ENCODE results near the gene DUSP16. TPM values are rescaled to one million over a fixed set of nuclear protein-coding genes. Genes with fewer than 3 reads are reported as not detected.

DUSP16 gene
- total RNA-seq, 1 experiment from 2014 or later, result 63.9 TPM

DNA sequence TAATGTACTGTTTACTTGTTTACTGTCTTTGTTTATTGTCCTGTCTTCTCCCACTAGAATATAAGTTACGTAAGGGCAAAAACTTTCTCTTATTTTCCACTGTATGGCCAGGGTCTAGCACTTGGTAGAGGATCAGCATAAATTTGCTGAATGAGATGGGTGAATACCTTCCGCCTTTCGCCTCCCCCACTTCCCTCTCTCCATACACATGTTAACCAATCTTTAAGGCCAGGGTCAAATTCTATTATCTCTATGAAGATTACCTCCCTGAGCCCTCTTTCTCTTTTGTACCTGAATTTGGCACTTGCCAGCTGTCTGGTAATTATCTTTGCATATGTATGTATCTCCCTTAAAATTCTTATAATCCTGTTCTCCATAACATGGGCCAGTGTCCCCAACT is 4.9 kb downstream of the DUSP16 start:
- POLR2A ChIA-PET, result no interaction called here
- BruUV-seq (replicated peaks), result no TSS peak
- Histone ChIP-seq H3K9me3 (no peaks in the 10 kb centered on the region), H3K4me3 (ENCODE audit: low read depth, low read length) (no peak overlapping the region), H3K36me3 (ENCODE audit: control insufficient read depth, insufficient read depth, low read length) (no peaks in the 10 kb centered on the region; the same call in 1 of the 2 replicates), H3K4me1 (peaks cover 23% of the 10 kb centered on the region), H3K27me3 (replicated peaks; ENCODE audit: control insufficient read depth, insufficient read depth, low read length) (no peaks in the 10 kb centered on the region)
- intact Hi-C loops (cut with micrococcal nuclease; ENCODE audit: unreplicated experiment), result no loop called here
- CTCF ChIA-PET, result no interaction called here
- Mint-ChIP-seq H3K4me3 (ENCODE audit: unreplicated experiment) (no peak overlapping the region), H3K27me3 (ENCODE audit: insufficient read depth, unreplicated experiment) (no peaks in the 10 kb centered on the region), H3K4me1 (ENCODE audit: low read depth, unreplicated experiment) (peaks cover 35% of the 10 kb centered on the region), H3K9me3 (ENCODE audit: unreplicated experiment) (no peaks in the 10 kb centered on the region), H3K36me3 (ENCODE audit: insufficient read depth, unreplicated experiment) (peaks cover 64% of the 10 kb centered on the region), H3K27ac (ENCODE audit: unreplicated experiment) (peak overlapping the region; percentile 4)
- no peak for DNase-seq
- no peak for TF ChIP-seq CTCF (IDR thresholded peaks at IDR 0.05; ENCODE audit: insufficient read depth in 1 of 2, low read depth in 1 of 2, low read length in 1 of 2, severe bottlenecking in 1 of 2, unreplicated experiment in 1 of 2)

- peaks cover 34% of the 10 kb centered on the region for H3K4me1 Mint-ChIP-seq (ENCODE audit: low read depth, unreplicated experiment)
- intact Hi-C loops (cut with micrococcal nuclease; ENCODE audit: unreplicated experiment), result no loop called here
- peaks cover 23% of the 10 kb centered on the region for H3K4me1 ChIP-seq
- ChIA-PET POLR2A (interaction anchor here (0.6 to 1.0 kb wide), 3 partner anchors 152 to 247 kb away, joined by 3 to 4 read pairs (median 3); no protein-coding TSS in a partner anchor), CTCF (interaction anchor here (1.5 kb wide), 1 partner anchor 9 kb away, joined by 4 read pairs; no protein-coding TSS in a partner anchor)
- no peak overlapping the region for H3K4me3 Mint-ChIP-seq (ENCODE audit: unreplicated experiment)
- H3K27me3 Mint-ChIP-seq (ENCODE audit: insufficient read depth, unreplicated experiment), result no peaks in the 10 kb centered on the region
- no peaks in the 10 kb centered on the region for H3K27me3 ChIP-seq (replicated peaks; ENCODE audit: control insufficient read depth, insufficient read depth, low read length)
- BruUV-seq (replicated peaks), result no TSS peak
- H3K36me3 Mint-ChIP-seq (ENCODE audit: insufficient read depth, unreplicated experiment), result peaks cover 68% of the 10 kb centered on the region
- no peak overlapping the region for H3K4me3 ChIP-seq (ENCODE audit: low read depth, low read length)
- H3K27ac Mint-ChIP-seq (ENCODE audit: unreplicated experiment), result no peak overlapping the region
- H3K36me3 ChIP-seq (ENCODE audit: control insufficient read depth, insufficient read depth, low read length), result no peaks in the 10 kb centered on the region; the same call in 1 of the 2 replicates
- H3K9me3 ChIP-seq, result no peaks in the 10 kb centered on the region
- no peak for DNase-seq
- TF ChIP-seq CTCF (IDR thresholded peaks at IDR 0.05; ENCODE audit: insufficient read depth in 1 of 2, low read depth in 1 of 2, low read length in 1 of 2, severe bottlenecking in 1 of 2, unreplicated experiment in 1 of 2), result no peak
- no peaks in the 10 kb centered on the region for H3K9me3 Mint-ChIP-seq (ENCODE audit: unreplicated experiment)
These were observed 7.0 kb downstream of the DUSP16 start for GRCh38 chr12:12555656-12556055.

GRCh38 chr12:12553208-12553785 is 9.4 kb downstream of the DUSP16 start:
- BruUV-seq (replicated peaks), result no TSS peak
- TF ChIP-seq CTCF (IDR thresholded peaks at IDR 0.05; ENCODE audit: insufficient read depth in 1 of 2, low read depth in 1 of 2, low read length in 1 of 2, severe bottlenecking in 1 of 2, unreplicated experiment in 1 of 2), result no peak
- Mint-ChIP-seq H3K9me3 (ENCODE audit: unreplicated experiment) (no peaks in the 10 kb centered on the region), H3K27me3 (ENCODE audit: insufficient read depth, unreplicated experiment) (no peaks in the 10 kb centered on the region), H3K4me3 (ENCODE audit: unreplicated experiment) (no peak overlapping the region), H3K4me1 (ENCODE audit: low read depth, unreplicated experiment) (peaks cover 19% of the 10 kb centered on the region), H3K36me3 (ENCODE audit: insufficient read depth, unreplicated experiment) (peaks cover 61% of the 10 kb centered on the region), H3K27ac (ENCODE audit: unreplicated experiment) (no peak overlapping the region)
- intact Hi-C loops (cut with micrococcal nuclease; ENCODE audit: unreplicated experiment), result no loop called here
- CTCF ChIA-PET, result interaction anchor here (0.9 kb wide), 1 partner anchor 10 kb away, joined by 3 read pairs; the partner anchor contains the start of gene DUSP16
- H3K27me3 ChIP-seq (replicated peaks; ENCODE audit: control insufficient read depth, insufficient read depth, low read length), result no peaks in the 10 kb centered on the region
- H3K4me1 ChIP-seq, result peaks cover 6% of the 10 kb centered on the region
- H3K4me3 ChIP-seq (ENCODE audit: low read depth, low read length), result no peak overlapping the region
- POLR2A ChIA-PET, result no interaction called here
- H3K36me3 ChIP-seq (ENCODE audit: control insufficient read depth, insufficient read depth, low read length), result no peaks in the 10 kb centered on the region; the same call in 1 of the 2 replicates
- DNase-seq, result no peak
- H3K9me3 ChIP-seq, result no peaks in the 10 kb centered on the region
